Measurements from ENCODE around the gene MORF4L2.

The MORF4L2 gene

GRCh38 chrX:103629318-103630170 lies 57.0 kb downstream of the MORF4L2 start:
- DNase-seq = peak; percentile 1

- DNase-seq = no peak
Measured at GRCh38 chrX:103628386-103629317, 57.8 kb downstream of the MORF4L2 start, which contains the start of gene TCEAL1. Gene TCEAL1 (plus strand): TSS chrX:103628975. CDS start chrX:103629917, 942 bp downstream.

GRCh38 chrX:103626855-103627254 lies 59.6 kb downstream of the MORF4L2 start:
- no peak for DNase-seq
